Body of pancreas (tissue), 4 donors: Measurements from ENCODE around the gene ZNF135. TPM values are rescaled to one million over a fixed set of nuclear protein-coding genes. Genes with fewer than 3 reads are reported as not detected.

Experiments
- ATAC-seq: fragments of 150-250 bp; one replicate; pipeline ENCODE4 v1.9.1; 2016
- DNase-seq, 4 donors: peaks; one replicate each; pipeline ENCODE4 v3.0.0-alpha.2; 2019
- H3K27ac ChIP-seq, 4 donors: fragments of 200-600 bp; sonication (generic); 1 replicate in 3 of 4; 2 replicates in 1 of 4; pipeline versions ENCODE4 v1.5.1 to v1.6.1; 2016 to 2019; ENCODE audit warnings: mild to moderate bottlenecking in 1 of 4, mixed read lengths in 1 of 4, moderate library complexity in 1 of 4
- H3K27me3 ChIP-seq, 2 donors: fragments of 200-600 bp; sonication (generic); one replicate each; pipeline ENCODE4 v1.6.0; 2016; ENCODE audit warnings: mild to moderate bottlenecking in 1 of 2
- H3K36me3 ChIP-seq, 2 donors: fragments of 200-600 bp; sonication (generic); replicated peaks in 1 of 2; 2 replicates each; pipeline ENCODE4 v1.5.1; 2016; ENCODE audit warnings: low read depth in 2 of 2; ENCODE audit not compliant: insufficient read depth in 1 of 2
- H3K4me1 ChIP-seq: fragments of 200-600 bp; sonication (generic); one replicate; pipeline ENCODE4 v1.6.0; 2016
- H3K4me3 ChIP-seq, 2 donors: fragments of 200-600 bp; sonication (generic); 1 replicate in 1 of 2; 2 replicates in 1 of 2; pipeline ENCODE4 v1.5.1; 2016 to 2019
- H3K9me3 ChIP-seq, 3 donors: fragments of 200-600 bp; sonication (generic); 1 replicate in 2 of 3; 2 replicates in 1 of 3; pipeline ENCODE4 v1.5.1; 2016
- POLR2A ChIP-seq, 3 donors: fragments of 450-650 bp; IDR thresholded peaks; one replicate each; pipeline ENCODE4 v1.6.1; 2016; ENCODE audit warnings: antibody characterized with exemption in 3 of 3, mild to moderate bottlenecking in 2 of 3
- WGBS, 2 donors: methylation state at CpG; one replicate each; pipeline ENCODE4 v1.1.5; 2017; 5-methylcytosine and 5-hydroxymethylcytosine counted together
- intact Hi-C: fragments of 100-400 bp; cut with DNase I; formaldehyde crosslinking; loops from one replicate; pipeline ENCODE4 v1.15.1; 2023
- total RNA-seq, 2 donors: library from RNA; depleted of rRNA; stranded (reverse); fragments of >200 nt; gene quantifications; one replicate each; pipeline ENCODE4 v1.1.0, GENCODE V29; 2016
- TF ChIP-seq, protein P1 (sequence below), 7 experiments: fragments of 450-650 bp in 4 of 7; fragments of 200-600 bp in 3 of 7; sonication (generic) in 3 of 7; IDR thresholded peaks; one replicate each; pipeline ENCODE4 v1.5.1; 2016 to 2019; ENCODE audit warnings: antibody characterized with exemption in 7 of 7

Gene ZNF135
- total RNA-seq, 2 donors from 2014 or later: 3.9 to 4.9 TPM

DNA sequence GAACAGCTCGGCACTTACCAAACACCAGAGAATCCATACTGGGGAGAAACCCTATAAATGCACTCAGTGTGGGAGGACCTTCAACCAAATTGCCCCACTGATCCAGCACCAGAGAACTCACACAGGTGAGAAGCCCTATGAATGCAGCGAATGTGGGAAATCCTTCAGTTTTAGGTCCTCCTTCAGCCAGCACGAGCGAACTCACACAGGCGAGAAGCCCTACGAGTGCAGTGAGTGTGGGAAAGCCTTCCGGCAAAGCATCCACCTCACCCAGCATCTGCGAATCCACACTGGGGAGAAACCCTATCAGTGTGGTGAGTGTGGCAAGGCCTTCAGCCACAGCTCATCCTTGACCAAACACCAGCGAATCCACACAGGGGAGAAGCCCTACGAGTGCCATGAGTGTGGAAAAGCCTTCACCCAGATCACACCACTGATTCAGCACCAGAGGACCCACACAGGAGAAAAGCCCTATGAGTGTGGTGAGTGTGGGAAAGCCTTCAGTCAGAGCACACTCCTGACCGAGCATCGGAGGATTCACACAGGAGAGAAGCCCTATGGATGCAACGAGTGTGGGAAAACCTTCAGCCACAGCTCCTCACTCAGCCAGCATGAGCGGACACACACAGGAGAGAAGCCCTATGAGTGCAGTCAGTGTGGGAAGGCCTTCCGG, 8.3 kb downstream of the ZNF135 start:
- DNase-seq: no peak
- TF ChIP-seq POLR2A (IDR thresholded peaks at IDR 0.05): no peak
- TF ChIP-seq, protein P1, sequence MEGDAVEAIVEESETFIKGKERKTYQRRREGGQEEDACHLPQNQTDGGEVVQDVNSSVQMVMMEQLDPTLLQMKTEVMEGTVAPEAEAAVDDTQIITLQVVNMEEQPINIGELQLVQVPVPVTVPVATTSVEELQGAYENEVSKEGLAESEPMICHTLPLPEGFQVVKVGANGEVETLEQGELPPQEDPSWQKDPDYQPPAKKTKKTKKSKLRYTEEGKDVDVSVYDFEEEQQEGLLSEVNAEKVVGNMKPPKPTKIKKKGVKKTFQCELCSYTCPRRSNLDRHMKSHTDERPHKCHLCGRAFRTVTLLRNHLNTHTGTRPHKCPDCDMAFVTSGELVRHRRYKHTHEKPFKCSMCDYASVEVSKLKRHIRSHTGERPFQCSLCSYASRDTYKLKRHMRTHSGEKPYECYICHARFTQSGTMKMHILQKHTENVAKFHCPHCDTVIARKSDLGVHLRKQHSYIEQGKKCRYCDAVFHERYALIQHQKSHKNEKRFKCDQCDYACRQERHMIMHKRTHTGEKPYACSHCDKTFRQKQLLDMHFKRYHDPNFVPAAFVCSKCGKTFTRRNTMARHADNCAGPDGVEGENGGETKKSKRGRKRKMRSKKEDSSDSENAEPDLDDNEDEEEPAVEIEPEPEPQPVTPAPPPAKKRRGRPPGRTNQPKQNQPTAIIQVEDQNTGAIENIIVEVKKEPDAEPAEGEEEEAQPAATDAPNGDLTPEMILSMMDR (IDR thresholded peaks at IDR 0.05): no peak
- peaks cover 0 to 6% of the 10 kb centered on the region in 2 donors for H3K36me3 ChIP-seq
- no peaks in the 10 kb centered on the region for H3K4me1 ChIP-seq
- H3K27ac ChIP-seq: no peak overlapping the region
- no peak overlapping the region for H3K4me3 ChIP-seq
- 90 to 100% methylated on average over 8 to 14 of the region's 15 CpGs for WGBS, 2 donors
- no peak for ATAC-seq
- intact Hi-C loops: no loop called here
- peaks cover 0 to 65% (median 0%) of the 10 kb centered on the region in 3 donors for H3K9me3 ChIP-seq
- H3K27me3 ChIP-seq: no peaks in the 10 kb centered on the region

DNA sequence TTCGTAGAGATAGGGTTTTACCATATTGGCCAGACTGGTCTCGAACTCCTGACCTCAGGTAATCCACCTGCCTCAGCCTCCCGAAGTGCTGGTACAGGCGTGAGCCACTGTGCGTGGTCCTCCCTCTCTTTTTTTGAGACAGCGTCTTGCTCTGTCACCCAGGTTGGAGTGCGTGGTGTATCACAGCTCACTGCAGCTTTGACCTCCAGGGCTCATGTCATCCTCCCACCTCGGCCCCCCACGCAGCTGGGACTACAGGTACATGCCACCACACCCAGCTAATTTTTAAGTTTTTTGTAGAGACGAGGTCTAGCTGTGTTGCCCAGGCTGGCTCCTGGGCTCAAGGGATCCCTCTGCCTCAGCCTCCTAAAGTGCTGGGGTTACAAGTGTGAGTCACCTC, 20.7 kb downstream of the ZNF135 start:
- DNase-seq: no peak
- no peaks in the 10 kb centered on the region for H3K36me3 ChIP-seq

DNA sequence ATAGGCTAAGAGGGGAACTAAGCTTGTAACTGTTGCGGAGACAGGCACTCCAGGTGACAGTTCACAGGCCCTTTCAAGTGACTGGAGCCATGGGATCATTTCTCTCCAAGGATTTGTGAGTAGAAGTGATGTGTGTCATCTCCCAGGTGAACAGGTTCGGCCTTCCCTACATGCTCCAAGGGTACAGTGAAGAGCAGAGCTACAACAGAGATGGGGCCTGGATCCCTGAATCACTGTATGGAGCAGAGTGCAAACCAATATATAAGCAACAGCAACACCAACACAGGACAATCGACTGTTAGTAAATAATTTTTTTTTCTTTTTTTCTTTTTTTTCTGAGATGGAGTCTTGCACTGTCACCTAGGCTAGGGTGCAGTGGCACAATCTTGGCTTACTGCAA, 23.9 kb downstream of the ZNF135 start:
- no peak overlapping the region for H3K27ac ChIP-seq
- intact Hi-C loops: no loop called here
- H3K36me3 ChIP-seq: no peaks in the 10 kb centered on the region
- no peak for DNase-seq
- TF ChIP-seq, protein P1 (IDR thresholded peaks at IDR 0.05): no peak
- no peak for TF ChIP-seq POLR2A (IDR thresholded peaks at IDR 0.05)
- H3K27me3 ChIP-seq: no peaks in the 10 kb centered on the region
- H3K4me1 ChIP-seq: no peaks in the 10 kb centered on the region
- no peak for ATAC-seq
- 96 to 100% methylated on average over 3 of the region's 3 CpGs for WGBS, 2 donors
- peaks cover 0 to 38% (median 0%) of the 10 kb centered on the region in 3 donors for H3K9me3 ChIP-seq
- no peak overlapping the region for H3K4me3 ChIP-seq

More for the DNA sequence above, 20.7 kb downstream of the ZNF135 start:
- intact Hi-C loops: no loop called here
- Histone ChIP-seq H3K27ac (no peak overlapping the region), H3K4me1 (no peaks in the 10 kb centered on the region), H3K4me3 (no peak overlapping the region), H3K9me3 (peaks cover 0 to 36% (median 0%) of the 10 kb centered on the region in 3 donors), H3K27me3 (no peaks in the 10 kb centered on the region)
- 85 to 91% methylated on average over 9 to 10 of the region's 10 CpGs for WGBS, 2 donors
- no peak for TF ChIP-seq POLR2A (IDR thresholded peaks at IDR 0.05)
- TF ChIP-seq, protein P1 (IDR thresholded peaks at IDR 0.05): no peak
- ATAC-seq: no peak

DNA sequence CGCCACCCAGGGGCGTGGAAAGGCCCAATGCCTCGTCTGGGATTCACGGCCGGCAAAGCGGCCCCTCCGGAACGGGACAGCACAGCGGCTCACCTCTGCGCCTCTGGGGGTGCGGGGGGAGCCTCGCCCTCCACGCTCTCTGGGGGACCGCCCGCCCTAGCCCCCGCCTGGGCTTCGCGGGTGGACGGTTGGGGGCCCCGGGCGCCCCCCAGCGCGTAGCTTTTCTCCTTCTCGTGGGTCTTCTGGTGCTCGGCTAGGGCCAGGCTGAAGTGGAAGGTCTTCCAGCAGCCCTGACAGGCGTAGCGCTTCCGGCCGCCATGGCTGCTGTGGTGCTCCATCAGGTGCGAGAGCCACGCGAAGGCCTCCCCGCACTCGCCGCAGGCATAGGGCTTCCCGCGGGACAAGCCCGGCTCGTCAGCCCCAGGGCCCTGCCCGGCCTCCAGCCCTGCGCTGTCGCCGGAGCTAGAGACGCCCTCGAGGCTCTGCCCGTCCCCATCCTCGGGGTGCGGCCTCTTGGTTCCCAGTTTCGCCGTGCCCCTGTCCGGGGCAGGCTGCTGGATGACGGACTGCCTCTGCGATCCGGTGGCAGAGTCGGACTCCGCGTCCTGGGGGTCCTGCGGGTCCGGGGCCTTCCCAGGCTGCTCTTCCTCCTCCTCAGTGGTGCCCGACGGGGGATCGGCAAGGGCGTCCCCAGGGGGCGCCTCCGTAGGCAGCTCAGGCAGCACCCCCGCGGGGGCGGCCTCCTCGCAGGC, 25.7 kb downstream of the ZNF135 start:
- DNase-seq (no peak), ATAC-seq (no peak)
- Histone ChIP-seq H3K4me3 (no peak overlapping the region), H3K27me3 (no peaks in the 10 kb centered on the region), H3K36me3 (no peaks in the 10 kb centered on the region), H3K4me1 (no peaks in the 10 kb centered on the region), H3K9me3 (peaks cover 0 to 40% (median 0%) of the 10 kb centered on the region in 3 donors), H3K27ac (no peak overlapping the region)
- no peak for TF ChIP-seq POLR2A (IDR thresholded peaks at IDR 0.05)
- TF ChIP-seq, protein P1 (IDR thresholded peaks at IDR 0.05): no peak
- 96% methylated on average over 33 of the region's 69 CpGs; no CpG with 5 or more reads in 1 of the 2 donors for WGBS, 2 donors
- intact Hi-C loops: no loop called here
